SU-DHL-6 (cell line): ENCODE data around the gene CH25H.

Experiments used
- H2AFZ ChIP-seq: fragments of 200-600 bp; sonication (generic); 2 replicates; pipeline ENCODE4 v1.6.1; 2014; ENCODE audit warnings: low read depth, mild to moderate bottlenecking, moderate library complexity, mixed read lengths, antibody characterized with exemption, low read length; ENCODE audit not compliant: severe bottlenecking
- H3F3A ChIP-seq: fragments of 200-600 bp; shearing (Covaris generic); 2 replicates; pipeline ENCODE4 v1.6.0; 2016; ENCODE audit warnings: antibody characterized with exemption, mild to moderate bottlenecking; ENCODE audit not compliant: insufficient read depth
- H3K27ac ChIP-seq: fragments of 200-600 bp; sonication (generic); 2 replicates; pipeline ENCODE4 v1.5.1; 2016; ENCODE audit warnings: low read depth, mild to moderate bottlenecking, low read length, moderate library complexity, mixed read lengths
- H3K27me3 ChIP-seq: fragments of 200-600 bp; sonication (generic), shearing (Covaris generic); 2 replicates; pipeline ENCODE4 v1.6.0; 2014; ENCODE audit warnings: mild to moderate bottlenecking, low read length
- H3K36me3 ChIP-seq: fragments of 200-600 bp; sonication (generic); 2 replicates; pipeline ENCODE4 v1.6.1; 2014; ENCODE audit warnings: mild to moderate bottlenecking, low read length, mixed read lengths
- H3K4me2 ChIP-seq: fragments of 300-600, 200-600 bp; shearing (Covaris generic), sonication (generic); 2 replicates; pipeline ENCODE4 v1.6.0; 2014; ENCODE audit warnings: low read length, low read depth, mild to moderate bottlenecking; ENCODE audit not compliant: poor library complexity, severe bottlenecking
- H3K4me3 ChIP-seq: fragments of 200-600 bp; sonication (generic); 2 replicates; pipeline ENCODE4 v1.5.1; 2014; ENCODE audit warnings: antibody characterized with exemption, low read length, mild to moderate bottlenecking, mixed read lengths; ENCODE audit not compliant: insufficient read depth, poor library complexity, severe bottlenecking
- H3K79me2 ChIP-seq: fragments of 200-600 bp; sonication (generic); 2 replicates; pipeline ENCODE4 v1.6.1; 2014; ENCODE audit warnings: mild to moderate bottlenecking, low read length, moderate library complexity; ENCODE audit not compliant: insufficient read depth
- H3K9ac ChIP-seq: fragments of 200-600 bp; sonication (generic); 2 replicates; pipeline ENCODE4 v1.7.0; 2014; ENCODE audit warnings: mild to moderate bottlenecking, low read length
- H3K9me2 ChIP-seq: fragments of 200-600 bp; sonication (generic); replicated peaks from 2 replicates; pipeline ENCODE4 v1.6.1; 2014; ENCODE audit warnings: low read length; ENCODE audit not compliant: insufficient read depth
- H3K9me3 ChIP-seq: fragments of 200-600 bp; sonication (generic); 2 replicates; pipeline ENCODE4 v1.6.1; 2014; ENCODE audit warnings: low read length, mixed read lengths; ENCODE audit not compliant: insufficient read depth
- H4K20me1 ChIP-seq: fragments of 200-600 bp; sonication (generic); 2 replicates; pipeline ENCODE4 v1.6.1; 2014; ENCODE audit warnings: low read depth, mild to moderate bottlenecking, antibody characterized with exemption, low read length, moderate library complexity, mixed read lengths
- EZH2phosphoT487 ChIP-seq: fragments of 200-600 bp; sonication (generic), shearing (Covaris generic); conservative IDR thresholded peaks from 2 replicates; pipeline ENCODE4 v1.6.1; 2018; ENCODE audit warnings: mild to moderate bottlenecking, antibody characterized with exemption, low read length, moderate library complexity, mixed read lengths
- TF ChIP-seq, protein P1 (sequence below): fragments of 200-600 bp; sonication (generic); IDR thresholded peaks from one replicate; pipeline ENCODE4 v1.5.1; 2017; ENCODE audit warnings: antibody characterized with exemption, mild to moderate bottlenecking, low read length, moderate library complexity; ENCODE audit not compliant: insufficient read depth, poor library complexity, severe bottlenecking

The CH25H gene

GRCh38 chr10:89214566-89215165 is 7.5 kb upstream of the CH25H start:
- H3K36me3 ChIP-seq = no peaks in the 10 kb centered on the region
- TF ChIP-seq EZH2phosphoT487 = no peak
- TF ChIP-seq, protein P1, sequence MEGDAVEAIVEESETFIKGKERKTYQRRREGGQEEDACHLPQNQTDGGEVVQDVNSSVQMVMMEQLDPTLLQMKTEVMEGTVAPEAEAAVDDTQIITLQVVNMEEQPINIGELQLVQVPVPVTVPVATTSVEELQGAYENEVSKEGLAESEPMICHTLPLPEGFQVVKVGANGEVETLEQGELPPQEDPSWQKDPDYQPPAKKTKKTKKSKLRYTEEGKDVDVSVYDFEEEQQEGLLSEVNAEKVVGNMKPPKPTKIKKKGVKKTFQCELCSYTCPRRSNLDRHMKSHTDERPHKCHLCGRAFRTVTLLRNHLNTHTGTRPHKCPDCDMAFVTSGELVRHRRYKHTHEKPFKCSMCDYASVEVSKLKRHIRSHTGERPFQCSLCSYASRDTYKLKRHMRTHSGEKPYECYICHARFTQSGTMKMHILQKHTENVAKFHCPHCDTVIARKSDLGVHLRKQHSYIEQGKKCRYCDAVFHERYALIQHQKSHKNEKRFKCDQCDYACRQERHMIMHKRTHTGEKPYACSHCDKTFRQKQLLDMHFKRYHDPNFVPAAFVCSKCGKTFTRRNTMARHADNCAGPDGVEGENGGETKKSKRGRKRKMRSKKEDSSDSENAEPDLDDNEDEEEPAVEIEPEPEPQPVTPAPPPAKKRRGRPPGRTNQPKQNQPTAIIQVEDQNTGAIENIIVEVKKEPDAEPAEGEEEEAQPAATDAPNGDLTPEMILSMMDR = no peak

GRCh38 chr10:89213191-89213808 is 6.2 kb upstream of the CH25H start:
- no peaks in the 10 kb centered on the region for H3K27me3 ChIP-seq
- no peak overlapping the region for H3K9ac ChIP-seq
- H3K79me2 ChIP-seq = no peaks in the 10 kb centered on the region
- no peaks in the 10 kb centered on the region for H4K20me1 ChIP-seq
- H3K27ac ChIP-seq = no peak overlapping the region
- peaks cover 7% of the 10 kb centered on the region; the same call in 1 of the 2 replicates for H3F3A ChIP-seq
- H3K9me3 ChIP-seq = no peaks in the 10 kb centered on the region
- no peaks in the 10 kb centered on the region for H3K36me3 ChIP-seq
- H3K4me2 ChIP-seq = no peak overlapping the region
- TF ChIP-seq, protein P1 = peak; percentile 13
- TF ChIP-seq EZH2phosphoT487 = no peak
- no peaks in the 10 kb centered on the region for H3K9me2 ChIP-seq
- no peak overlapping the region for H3K4me3 ChIP-seq
- no peak overlapping the region for H2AFZ ChIP-seq

More at GRCh38 chr10:89214566-89215165, 7.5 kb upstream of the CH25H start:
- H3K27ac ChIP-seq = no peak overlapping the region
- H3K27me3 ChIP-seq = no peaks in the 10 kb centered on the region
- no peaks in the 10 kb centered on the region for H3K9me2 ChIP-seq
- no peaks in the 10 kb centered on the region for H3K79me2 ChIP-seq
- H3K9ac ChIP-seq = no peak overlapping the region
- no peak overlapping the region for H2AFZ ChIP-seq
- no peak overlapping the region for H3K4me2 ChIP-seq
- H3K4me3 ChIP-seq = no peak overlapping the region
- H4K20me1 ChIP-seq = no peaks in the 10 kb centered on the region
- no peaks in the 10 kb centered on the region for H3K9me3 ChIP-seq
- H3F3A ChIP-seq = peaks cover 7% of the 10 kb centered on the region; the same call in 1 of the 2 replicates

GRCh38 chr10:89210794-89211425 is 3.8 kb upstream of the CH25H start:
- TF ChIP-seq, protein P1 = no peak
- TF ChIP-seq EZH2phosphoT487 = no peak

More at GRCh38 chr10:89210794-89211425, 3.8 kb upstream of the CH25H start:
- no peak overlapping the region for H3K4me2 ChIP-seq
- H3K4me3 ChIP-seq = no peak overlapping the region
- H4K20me1 ChIP-seq = no peaks in the 10 kb centered on the region
- no peak overlapping the region for H3K27ac ChIP-seq
- H3K9me2 ChIP-seq = no peaks in the 10 kb centered on the region
- H3K79me2 ChIP-seq = no peaks in the 10 kb centered on the region
- H2AFZ ChIP-seq = no peak overlapping the region
- H3K9ac ChIP-seq = no peak overlapping the region
- no peaks in the 10 kb centered on the region for H3F3A ChIP-seq
- no peaks in the 10 kb centered on the region for H3K27me3 ChIP-seq
- H3K36me3 ChIP-seq = no peaks in the 10 kb centered on the region
- H3K9me3 ChIP-seq = no peaks in the 10 kb centered on the region
